SK-N-SH (cell line): ENCODE measurements around the gene NDOR1. TPM values are rescaled to one million over a fixed set of nuclear protein-coding genes. Genes with fewer than 3 reads are reported as not detected.

Source experiments
- CTCF ChIA-PET: fragments of 300-600, 350-600 bp; formaldehyde crosslinking; extraction: SDS; loops from one replicate; lab custom pipeline; 2021; lab: Yijun Ruan, JAX
- POLR2A ChIA-PET: fragments of 350-600 bp; sonication (Branson Sonifier 250); formaldehyde crosslinking; extraction: SDS; loops from one replicate; lab custom pipeline; 2020; ENCODE audit warnings: antibody characterized with exemption, inconsistent platforms; lab: Yijun Ruan, JAX
- DNase-seq: peaks from one replicate; pipeline ENCODE4 v3.0.0; 2012
- H2AFZ ChIP-seq: fragments of 200-600 bp; sonication (generic); 2 replicates; pipeline ENCODE4 v1.8.1; 2016; ENCODE audit warnings: antibody characterized with exemption, mild to moderate bottlenecking, low read depth
- H3F3A ChIP-seq: fragments of 200-600 bp; sonication (generic); replicated peaks from 2 replicates; pipeline ENCODE3; 2016; ENCODE audit warnings: antibody characterized with exemption, mild to moderate bottlenecking; ENCODE audit not compliant: insufficient read depth
- H3K27ac ChIP-seq, 2 experiments: fragments of 200-500 bp in 1 of 2; fragments of 200-600 bp in 1 of 2; sonication (Bioruptor generic) in 1 of 2; sonication (generic), shearing (Covaris generic) in 1 of 2; 2 replicates each; pipeline versions ENCODE4 v1.5.1 to v1.6.1; 2014 to 2016; ENCODE audit warnings: low read depth in 2 of 2, inconsistent platforms in 1 of 2, low read length in 1 of 2, mild to moderate bottlenecking in 1 of 2, mixed read lengths in 1 of 2
- H3K27me3 ChIP-seq: fragments of 200-600 bp; sonication (generic), shearing (Covaris generic); 2 replicates; pipeline ENCODE4 v1.6.1; 2016; ENCODE audit warnings: mixed run types; ENCODE audit not compliant: insufficient read depth
- H3K36me3 ChIP-seq, 2 experiments: fragments of 200-500 bp in 1 of 2; fragments of 200-600 bp in 1 of 2; sonication (Bioruptor generic) in 1 of 2; sonication (generic) in 1 of 2; replicated peaks in 1 of 2; 2 replicates each; pipeline versions ENCODE3 to v1.5.1; 2014 to 2016; ENCODE audit warnings: low read length in 1 of 2, mild to moderate bottlenecking in 1 of 2; ENCODE audit not compliant: insufficient read depth in 2 of 2, control insufficient read depth in 1 of 2
- H3K4me1 ChIP-seq, 2 experiments: fragments of 200-500 bp in 1 of 2; fragments of 200-600 bp in 1 of 2; sonication (Bioruptor generic) in 1 of 2; sonication (generic), shearing (Covaris generic) in 1 of 2; 2 replicates each; pipeline versions ENCODE4 v1.5.1 to v1.6.1; 2014 to 2016; ENCODE audit warnings: low read depth in 1 of 2, low read length in 1 of 2, mixed run types in 1 of 2; ENCODE audit not compliant: insufficient read depth in 2 of 2, control insufficient read depth in 1 of 2
- H3K4me2 ChIP-seq: fragments of 200-600 bp; sonication (generic), shearing (Covaris generic); 2 replicates; pipeline ENCODE4 v1.6.1; 2017; ENCODE audit warnings: mixed run types
- H3K4me3 ChIP-seq, 2 experiments: fragments of 200-500 bp in 1 of 2; fragments of 200-600 bp in 1 of 2; sonication (Bioruptor generic) in 1 of 2; sonication (generic), shearing (Covaris generic) in 1 of 2; 2 replicates each; pipeline versions ENCODE4 v1.5.1 to v1.8.1; 2014 to 2016; ENCODE audit warnings: low read depth in 2 of 2, inconsistent platforms in 1 of 2, low read length in 1 of 2, mild to moderate bottlenecking in 1 of 2, mixed read lengths in 1 of 2, moderate library complexity in 1 of 2
- H3K79me2 ChIP-seq: fragments of 200-600 bp; sonication (generic); 2 replicates; pipeline ENCODE4 v1.8.1; 2017; ENCODE audit warnings: mild to moderate bottlenecking; ENCODE audit not compliant: insufficient read depth
- H3K9ac ChIP-seq: fragments of 200-600 bp; sonication (generic); 2 replicates; pipeline ENCODE4 v1.6.1; 2017; ENCODE audit warnings: mixed run types
- H3K9me2 ChIP-seq: fragments of 200-600 bp; sonication (generic); 2 replicates; pipeline ENCODE4 v1.6.1; 2017; ENCODE audit warnings: mixed run types
- H3K9me3 ChIP-seq: fragments of 200-600 bp; sonication (generic); 2 replicates; pipeline ENCODE4 v1.6.1; 2017; ENCODE audit warnings: mixed run types, mild to moderate bottlenecking, moderate library complexity
- H4K20me1 ChIP-seq: fragments of 200-600 bp; sonication (generic); 2 replicates; pipeline ENCODE4 v1.6.1; 2017; ENCODE audit warnings: mild to moderate bottlenecking, mixed run types; ENCODE audit not compliant: insufficient read depth
- CHD2 ChIP-seq: fragments of 150-350 bp; IDR thresholded peaks from 2 replicates; pipeline ENCODE4 v1.6.1; 2018; ENCODE audit warnings: low read length; ENCODE audit not compliant: partially characterized antibody
- EP300 ChIP-seq, 2 experiments: IDR thresholded peaks; 2 replicates each; pipeline versions ENCODE4 v1.4.0 to v1.6.1; 2012; ENCODE audit warnings: borderline replicate concordance in 1 of 2, low read depth in 1 of 2, low read length in 1 of 2
- EZH2phosphoT487 ChIP-seq: fragments of 200-600 bp; sonication (generic); IDR thresholded peaks from 2 replicates; pipeline ENCODE4 v1.6.1; 2017; ENCODE audit warnings: low read depth, mixed run types, mild to moderate bottlenecking, antibody characterized with exemption, moderate library complexity, borderline replicate concordance
- FOXM1 ChIP-seq: IDR thresholded peaks from 2 replicates; pipeline ENCODE4 v1.4.0; 2012; ENCODE audit warnings: low read depth, mild to moderate bottlenecking
- GATA2 ChIP-seq: sonication (generic); formaldehyde crosslinking; IDR thresholded peaks from 2 replicates; pipeline ENCODE4 v1.5.0; 2020; ENCODE audit warnings: mild to moderate bottlenecking, missing genetic modification reagents
- NFIC ChIP-seq: IDR thresholded peaks from 2 replicates; pipeline ENCODE4 v1.4.0; 2012; ENCODE audit warnings: borderline replicate concordance
- NRF1 ChIP-seq: IDR thresholded peaks from 2 replicates; pipeline ENCODE4 v1.6.1; 2012; ENCODE audit warnings: low read depth, mild to moderate bottlenecking, low read length
- RAD21 ChIP-seq: IDR thresholded peaks from 2 replicates; pipeline ENCODE4 v1.6.1; 2012; ENCODE audit warnings: mild to moderate bottlenecking, low read length
- RCOR1 ChIP-seq: fragments of 150-350 bp; IDR thresholded peaks from 2 replicates; pipeline ENCODE4 v1.6.1; 2017; ENCODE audit warnings: antibody characterized with exemption, low read length
- RFX5 ChIP-seq: IDR thresholded peaks from 2 replicates; pipeline ENCODE4 v1.6.1; 2012; ENCODE audit warnings: mild to moderate bottlenecking, improper control_type of control experiment, low read length
- RXRA ChIP-seq: IDR thresholded peaks from 2 replicates; pipeline ENCODE4 v1.4.0; 2012; ENCODE audit warnings: low read depth, mild to moderate bottlenecking, borderline replicate concordance
- SIN3A ChIP-seq: IDR thresholded peaks from 2 replicates; pipeline ENCODE4 v1.6.1; 2012; ENCODE audit warnings: low read depth, mild to moderate bottlenecking, low read length, moderate library complexity, borderline replicate concordance
- TAF1 ChIP-seq: IDR thresholded peaks from 2 replicates; pipeline ENCODE4 v1.6.1; 2012; ENCODE audit warnings: low read depth, mild to moderate bottlenecking, low read length, moderate library complexity, borderline replicate concordance
- TCF12 ChIP-seq: IDR thresholded peaks from 2 replicates; pipeline ENCODE4 v1.4.0; 2012
- WGBS: methylation state at CpG from one replicate; pipeline ENCODE4 v1.1.6; 2017; ENCODE audit warnings: low lambda C conversion rate; 5-methylcytosine and 5-hydroxymethylcytosine counted together
- polyA plus RNA-seq, 3 experiments: library from polyadenylated mRNA; depleted of rRNA; stranded (reverse); fragments of >200 nt; gene quantifications; 2 replicates each; pipeline ENCODE4 v1.2.3, GENCODE V29; 2012
- TF ChIP-seq, protein P1 (sequence below): IDR thresholded peaks from 2 replicates; pipeline ENCODE4 v1.4.0; 2012; ENCODE audit warnings: low read depth, borderline replicate concordance
- TF ChIP-seq, protein P2 (sequence below): fragments of 150-350 bp; IDR thresholded peaks from 2 replicates; pipeline ENCODE4 v1.6.1; 2016; ENCODE audit warnings: mild to moderate bottlenecking, low read depth, low read length
- TF ChIP-seq, protein P3 (sequence below): IDR thresholded peaks from 2 replicates; pipeline ENCODE4; 2012
- TF ChIP-seq, protein P4 (sequence below): IDR thresholded peaks from 2 replicates; pipeline ENCODE4 v1.4.0; 2012; ENCODE audit warnings: low read depth, borderline replicate concordance
- TF ChIP-seq, protein P5 (sequence below): fragments of 150-350 bp; IDR thresholded peaks from 2 replicates; pipeline ENCODE4 v1.6.1; 2017; ENCODE audit warnings: antibody characterized with exemption, low read length, low read depth, borderline replicate concordance

The NDOR1 gene
- polyA plus RNA-seq, 1 of the 3 experiments (the other 2 are of a cell fraction) = 8.6 TPM

DNA sequence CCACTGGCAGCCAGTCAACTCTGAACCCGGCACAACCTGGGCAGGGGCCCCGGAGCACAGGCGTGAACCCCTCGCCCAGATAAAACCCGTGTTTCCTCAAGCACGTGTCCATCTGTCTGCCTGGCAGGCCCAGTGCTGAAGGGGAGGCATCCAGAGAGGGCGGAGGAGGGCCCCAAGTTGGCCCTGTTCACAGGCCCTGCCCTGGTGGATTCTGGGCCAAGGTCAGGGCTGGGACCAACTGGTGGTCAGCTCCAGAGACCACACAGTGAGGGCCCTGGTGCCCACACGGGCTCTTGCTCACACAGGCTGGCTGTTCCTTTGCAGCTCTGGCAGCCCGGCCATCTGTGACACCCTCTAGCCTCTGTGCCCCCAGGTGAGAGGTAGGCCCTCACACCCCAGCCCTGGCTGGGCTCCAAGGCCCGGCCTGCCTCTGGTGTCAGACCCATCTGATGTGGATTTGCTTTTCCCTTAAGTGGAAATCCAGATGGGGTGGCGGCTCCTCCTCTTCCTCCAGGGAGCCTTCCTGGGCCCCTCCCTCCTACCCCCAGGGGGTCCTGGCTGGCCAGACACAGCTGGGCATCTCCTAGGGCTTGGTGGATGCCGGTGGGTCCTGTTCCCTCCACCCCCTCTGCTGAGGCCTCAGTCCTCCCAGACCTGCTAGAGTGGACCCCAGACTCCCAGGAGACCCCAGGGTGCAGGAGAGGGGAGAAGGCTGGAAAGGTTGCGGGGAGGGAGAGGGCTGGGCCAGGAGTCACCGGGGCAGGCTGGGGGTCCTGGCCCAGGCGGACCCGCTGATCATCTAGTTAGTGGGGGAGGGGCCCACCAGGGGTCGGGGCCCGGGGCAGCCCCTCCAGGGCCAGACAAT is 45.1 kb downstream of the NDOR1 start:
- Histone ChIP-seq H2AFZ (no peak overlapping the region), H3K9ac (no peak overlapping the region), H3K36me3 (no peaks in the 10 kb centered on the region), H3F3A (no peaks in the 10 kb centered on the region), H3K27ac (no peak overlapping the region), H3K4me3 (no peak overlapping the region), H3K9me3 (no peaks in the 10 kb centered on the region), H3K4me2 (no peak overlapping the region), H3K4me1 (peaks cover 0 to 14% of the 10 kb centered on the region in 2 experiments; a peak in 1 of 4 replicates), H3K79me2 (peaks cover 4% of the 10 kb centered on the region), H3K9me2 (no peaks in the 10 kb centered on the region), H4K20me1 (no peaks in the 10 kb centered on the region), H3K27me3 (no peaks in the 10 kb centered on the region)
- CTCF ChIA-PET = interaction anchor here (1.7 to 8.2 kb wide), 3 partner anchors 11 to 52 kb away, joined by 4 to 38 read pairs (median 7); partner anchors contain the start of gene NRARP
- POLR2A ChIA-PET = interaction anchor here (1.9 kb wide), 1 partner anchor 10 kb away, joined by 11 read pairs; the partner anchor contains the start of gene TUBB4B
- TF ChIP-seq NRF1 (no peak), TCF12 (no peak), GATA2 (CRISPR knock-in tag) (no peak), RXRA (no peak), EP300 (IDR thresholded peaks at IDR 0.05; ENCODE audit: borderline replicate concordance in 1 of 2, low read depth in 1 of 2, low read length in 1 of 2) (no peak), EZH2phosphoT487 (no peak), RFX5 (no peak), NFIC (no peak), FOXM1 (no peak), TAF1 (no peak), RAD21 (no peak), SIN3A (no peak), CHD2 (no peak), RCOR1 (no peak)
- TF ChIP-seq, protein P1, sequence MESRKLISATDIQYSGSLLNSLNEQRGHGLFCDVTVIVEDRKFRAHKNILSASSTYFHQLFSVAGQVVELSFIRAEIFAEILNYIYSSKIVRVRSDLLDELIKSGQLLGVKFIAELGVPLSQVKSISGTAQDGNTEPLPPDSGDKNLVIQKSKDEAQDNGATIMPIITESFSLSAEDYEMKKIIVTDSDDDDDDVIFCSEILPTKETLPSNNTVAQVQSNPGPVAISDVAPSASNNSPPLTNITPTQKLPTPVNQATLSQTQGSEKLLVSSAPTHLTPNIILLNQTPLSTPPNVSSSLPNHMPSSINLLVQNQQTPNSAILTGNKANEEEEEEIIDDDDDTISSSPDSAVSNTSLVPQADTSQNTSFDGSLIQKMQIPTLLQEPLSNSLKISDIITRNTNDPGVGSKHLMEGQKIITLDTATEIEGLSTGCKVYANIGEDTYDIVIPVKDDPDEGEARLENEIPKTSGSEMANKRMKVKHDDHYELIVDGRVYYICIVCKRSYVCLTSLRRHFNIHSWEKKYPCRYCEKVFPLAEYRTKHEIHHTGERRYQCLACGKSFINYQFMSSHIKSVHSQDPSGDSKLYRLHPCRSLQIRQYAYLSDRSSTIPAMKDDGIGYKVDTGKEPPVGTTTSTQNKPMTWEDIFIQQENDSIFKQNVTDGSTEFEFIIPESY = no peak
- TF ChIP-seq, protein P2, sequence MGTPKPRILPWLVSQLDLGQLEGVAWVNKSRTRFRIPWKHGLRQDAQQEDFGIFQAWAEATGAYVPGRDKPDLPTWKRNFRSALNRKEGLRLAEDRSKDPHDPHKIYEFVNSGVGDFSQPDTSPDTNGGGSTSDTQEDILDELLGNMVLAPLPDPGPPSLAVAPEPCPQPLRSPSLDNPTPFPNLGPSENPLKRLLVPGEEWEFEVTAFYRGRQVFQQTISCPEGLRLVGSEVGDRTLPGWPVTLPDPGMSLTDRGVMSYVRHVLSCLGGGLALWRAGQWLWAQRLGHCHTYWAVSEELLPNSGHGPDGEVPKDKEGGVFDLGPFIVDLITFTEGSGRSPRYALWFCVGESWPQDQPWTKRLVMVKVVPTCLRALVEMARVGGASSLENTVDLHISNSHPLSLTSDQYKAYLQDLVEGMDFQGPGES = no peak
- TF ChIP-seq, protein P3, sequence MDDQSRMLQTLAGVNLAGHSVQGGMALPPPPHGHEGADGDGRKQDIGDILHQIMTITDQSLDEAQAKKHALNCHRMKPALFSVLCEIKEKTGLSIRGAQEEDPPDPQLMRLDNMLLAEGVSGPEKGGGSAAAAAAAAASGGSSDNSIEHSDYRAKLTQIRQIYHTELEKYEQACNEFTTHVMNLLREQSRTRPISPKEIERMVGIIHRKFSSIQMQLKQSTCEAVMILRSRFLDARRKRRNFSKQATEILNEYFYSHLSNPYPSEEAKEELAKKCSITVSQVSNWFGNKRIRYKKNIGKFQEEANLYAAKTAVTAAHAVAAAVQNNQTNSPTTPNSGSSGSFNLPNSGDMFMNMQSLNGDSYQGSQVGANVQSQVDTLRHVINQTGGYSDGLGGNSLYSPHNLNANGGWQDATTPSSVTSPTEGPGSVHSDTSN = no peak
- TF ChIP-seq, protein P4, sequence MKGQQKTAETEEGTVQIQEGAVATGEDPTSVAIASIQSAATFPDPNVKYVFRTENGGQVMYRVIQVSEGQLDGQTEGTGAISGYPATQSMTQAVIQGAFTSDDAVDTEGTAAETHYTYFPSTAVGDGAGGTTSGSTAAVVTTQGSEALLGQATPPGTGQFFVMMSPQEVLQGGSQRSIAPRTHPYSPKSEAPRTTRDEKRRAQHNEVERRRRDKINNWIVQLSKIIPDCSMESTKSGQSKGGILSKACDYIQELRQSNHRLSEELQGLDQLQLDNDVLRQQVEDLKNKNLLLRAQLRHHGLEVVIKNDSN = no peak
- TF ChIP-seq, protein P5, sequence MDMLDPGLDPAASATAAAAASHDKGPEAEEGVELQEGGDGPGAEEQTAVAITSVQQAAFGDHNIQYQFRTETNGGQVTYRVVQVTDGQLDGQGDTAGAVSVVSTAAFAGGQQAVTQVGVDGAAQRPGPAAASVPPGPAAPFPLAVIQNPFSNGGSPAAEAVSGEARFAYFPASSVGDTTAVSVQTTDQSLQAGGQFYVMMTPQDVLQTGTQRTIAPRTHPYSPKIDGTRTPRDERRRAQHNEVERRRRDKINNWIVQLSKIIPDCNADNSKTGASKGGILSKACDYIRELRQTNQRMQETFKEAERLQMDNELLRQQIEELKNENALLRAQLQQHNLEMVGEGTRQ = no peak
- WGBS = 90% methylated on average over 9 of the region's 18 CpGs
- no peak for DNase-seq
